ENCODE measurements around the gene SVOP.

- TF ChIP-seq, protein P1, sequence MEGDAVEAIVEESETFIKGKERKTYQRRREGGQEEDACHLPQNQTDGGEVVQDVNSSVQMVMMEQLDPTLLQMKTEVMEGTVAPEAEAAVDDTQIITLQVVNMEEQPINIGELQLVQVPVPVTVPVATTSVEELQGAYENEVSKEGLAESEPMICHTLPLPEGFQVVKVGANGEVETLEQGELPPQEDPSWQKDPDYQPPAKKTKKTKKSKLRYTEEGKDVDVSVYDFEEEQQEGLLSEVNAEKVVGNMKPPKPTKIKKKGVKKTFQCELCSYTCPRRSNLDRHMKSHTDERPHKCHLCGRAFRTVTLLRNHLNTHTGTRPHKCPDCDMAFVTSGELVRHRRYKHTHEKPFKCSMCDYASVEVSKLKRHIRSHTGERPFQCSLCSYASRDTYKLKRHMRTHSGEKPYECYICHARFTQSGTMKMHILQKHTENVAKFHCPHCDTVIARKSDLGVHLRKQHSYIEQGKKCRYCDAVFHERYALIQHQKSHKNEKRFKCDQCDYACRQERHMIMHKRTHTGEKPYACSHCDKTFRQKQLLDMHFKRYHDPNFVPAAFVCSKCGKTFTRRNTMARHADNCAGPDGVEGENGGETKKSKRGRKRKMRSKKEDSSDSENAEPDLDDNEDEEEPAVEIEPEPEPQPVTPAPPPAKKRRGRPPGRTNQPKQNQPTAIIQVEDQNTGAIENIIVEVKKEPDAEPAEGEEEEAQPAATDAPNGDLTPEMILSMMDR (conservative IDR thresholded peaks at IDR 0.05; ENCODE audit: low read length) = no peak
- TF ChIP-seq EZH2phosphoT487 (IDR thresholded peaks at IDR 0.05; ENCODE audit: borderline replicate concordance) = no peak
Observed at GRCh38 chr12:109047081-109047805, 26.4 kb upstream of the SVOP start.
